Heart left ventricle (tissue), 16 donors: ENCODE measurements around the gene CFAP73. TPM values are rescaled to one million over a fixed set of nuclear protein-coding genes. Genes with fewer than 3 reads are reported as not detected.

ENCODE experiments used
- ATAC-seq, 4 donors: fragments of 200-7000 bp; cut with Tn5 transposase; one replicate each; pipeline ENCODE4 v1.9.1; 2020 to 2022; ENCODE audit warnings: moderate library complexity in 4 of 4, mild to moderate bottlenecking in 3 of 4, moderate number of reproducible peaks in 1 of 4
- DNase-seq, 5 donors: peaks; one replicate each; pipeline ENCODE4 v3.0.0-alpha.2; 2020
- H3K27ac ChIP-seq, 12 donors: fragments of 200-600 bp; sonication (generic) in 4 of 12; one replicate each; pipeline versions ENCODE4 v1.5.0 to v1.8.0; 2016 to 2022; ENCODE audit warnings: mild to moderate bottlenecking in 2 of 12
- H3K27me3 ChIP-seq, 9 donors: fragments of 200-600 bp; sonication (generic) in 2 of 9; one replicate each; pipeline versions ENCODE4 v1.5.1 to v1.8.0; 2016 to 2022; ENCODE audit warnings: mild to moderate bottlenecking in 3 of 9
- H3K36me3 ChIP-seq, 9 donors: fragments of 200-600 bp; sonication (generic) in 2 of 9; one replicate each; pipeline versions ENCODE4 v1.5.0 to v1.8.0; 2018 to 2022; ENCODE audit warnings: mild to moderate bottlenecking in 2 of 9
- H3K4me1 ChIP-seq, 12 donors: fragments of 200-600 bp; sonication (generic) in 4 of 12; one replicate each; pipeline versions ENCODE4 v1.5.0 to v1.8.0; 2016 to 2022; ENCODE audit warnings: mild to moderate bottlenecking in 3 of 12
- H3K4me3 ChIP-seq, 12 donors: fragments of 200-600 bp; sonication (generic) in 4 of 12; one replicate each; pipeline versions ENCODE4 v1.5.0 to v1.8.0; 2017 to 2022; ENCODE audit warnings: mild to moderate bottlenecking in 9 of 12, moderate library complexity in 4 of 12
- H3K9me3 ChIP-seq, 12 donors: fragments of 200-600 bp; sonication (generic) in 4 of 12; one replicate each; pipeline versions ENCODE4 v1.5.0 to v1.8.0; 2016 to 2022; ENCODE audit warnings: mild to moderate bottlenecking in 1 of 12
- POLR2A ChIP-seq, 2 donors: fragments of 450-650 bp; IDR thresholded peaks; one replicate each; pipeline ENCODE4 v1.6.1; 2017; ENCODE audit warnings: antibody characterized with exemption in 2 of 2, mild to moderate bottlenecking in 2 of 2, moderate library complexity in 2 of 2
- WGBS, 4 donors: extraction: QIAGEN DNeasy Blood & Tissue Kit in 2 of 4; methylation state at CpG; one replicate each; pipeline versions ENCODE4 v1.1.5 to v1.1.7; 2013 to 2018; 5-methylcytosine and 5-hydroxymethylcytosine counted together
- intact Hi-C, 10 donors: fragments of 100-400 bp; cut with DNase I; formaldehyde crosslinking; loops; one replicate each; pipeline versions ENCODE4 v1.11.1 to v1.14.2; 2022
- polyA plus RNA-seq, 2 donors: library from polyadenylated mRNA; stranded (reverse); fragments of 200-250 nt; gene quantifications; one replicate each; pipeline ENCODE4 v1.2.3, GENCODE V29; 2013
- total RNA-seq, 9 donors: library from RNA; depleted of rRNA in 2 of 9; stranded (reverse); fragments of >200 nt in 2 of 9; fragmentation: NEBNext Ultra II Directional in 3 of 9; extraction: Animal tissue kit (Norgen Biotek cat#: 25700) in 3 of 9; gene quantifications; one replicate each; pipeline versions ENCODE4 v1.1.0 to v1.2.4, GENCODE V29; 2016 to 2023
- TF ChIP-seq, protein P1 (sequence below), 12 donors: fragments of 200-600 bp; sonication (generic) in 4 of 12; IDR thresholded peaks; one replicate each; pipeline versions ENCODE4 v1.5.0 to v1.8.0; 2018 to 2022; ENCODE audit warnings: antibody characterized with exemption in 12 of 12, mild to moderate bottlenecking in 5 of 12
- donor health status: ischemic (EF 13 %, LVEDD 7.1; RV severe dilation, severe dysfunction).
- donor health status: healthy with polysubstance abuse.
- donor health status: DM: no; HTN: yes; CAD: no.
- donor health status: DM: no; HTN: no; CAD: no.
- donor health status: ischemic (EF 25% LVEDD 6.9; RV normal size, moderate dysfunction).
- donor health status: ischemic (EF 25% LVEDD 5.7; RV mildly dilated, moderate dysfunction).
- donor health status: healthy.
- donor health status: DM: yes; HTN: yes; CAD: no.
- donor health status: ischemic (EF 35%, LVEDD 5.7; RV mildly dilated, moderate dysfunction).
- donor health status: nonischemic (EF 11% LVEDD 7.7; RV severe dilation, severe dysfunction).
- donor health status: DM: yes; HTN: yes; CAD: no.
- donor health status: PGD.
- donor health status: ischemic (EF 29% LVEDD 5.4; RV normal size, mild dysfunction).
- donor health status: nonischemic (EF 23%, LVEDD 6.1; RV moderate dilation, normal function).

Gene CFAP73
- total and polyA plus RNA-seq, 11 donors = 0.04 to 0.11 TPM; not detected in 9

DNA sequence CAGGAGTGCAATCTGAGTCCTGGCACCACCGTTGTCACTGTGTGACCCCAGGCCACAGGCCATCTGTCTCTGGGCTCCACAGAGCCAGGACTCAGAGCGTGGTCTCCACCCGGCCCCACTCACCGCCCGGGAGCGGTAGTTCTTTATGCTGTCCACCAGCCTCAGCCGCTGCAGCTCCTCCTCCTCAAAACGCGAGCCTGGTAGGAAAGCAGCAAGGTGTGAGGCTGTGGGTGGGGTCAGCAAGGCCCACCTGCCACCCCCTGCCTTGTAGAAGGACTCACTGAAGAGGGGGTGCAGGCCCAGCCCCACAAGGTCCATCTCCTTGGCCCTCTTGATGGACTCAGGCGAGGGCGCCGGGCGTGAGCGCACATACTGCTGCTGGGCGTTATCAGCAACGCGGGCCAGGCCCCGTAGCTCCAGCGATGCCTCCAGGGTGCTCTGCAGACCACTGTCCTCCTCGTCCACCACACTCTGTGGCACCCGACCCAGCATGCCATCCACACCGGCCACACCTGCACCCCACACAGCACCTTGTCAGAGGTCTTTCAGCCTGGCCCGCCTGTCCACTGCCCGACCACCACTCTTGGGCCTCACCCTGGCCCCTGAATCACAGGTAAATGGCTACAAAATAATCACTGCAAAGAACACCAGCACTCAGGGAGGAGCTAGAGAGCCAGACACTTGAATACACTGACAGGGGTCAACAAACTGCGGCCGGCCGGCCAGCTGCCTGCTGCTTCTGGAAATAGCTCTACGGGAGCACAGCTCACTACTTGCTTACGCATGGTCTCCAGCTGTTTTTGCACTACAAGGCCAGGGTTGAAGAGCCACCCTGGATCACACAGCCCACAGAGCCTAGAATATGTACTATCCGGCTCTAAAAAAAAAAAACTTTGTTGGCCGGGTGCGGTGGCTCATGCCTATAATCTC is 16.3 kb downstream of the CFAP73 start:
- TF ChIP-seq POLR2A (IDR thresholded peaks at IDR 0.05) = no peak
- TF ChIP-seq, protein P1, sequence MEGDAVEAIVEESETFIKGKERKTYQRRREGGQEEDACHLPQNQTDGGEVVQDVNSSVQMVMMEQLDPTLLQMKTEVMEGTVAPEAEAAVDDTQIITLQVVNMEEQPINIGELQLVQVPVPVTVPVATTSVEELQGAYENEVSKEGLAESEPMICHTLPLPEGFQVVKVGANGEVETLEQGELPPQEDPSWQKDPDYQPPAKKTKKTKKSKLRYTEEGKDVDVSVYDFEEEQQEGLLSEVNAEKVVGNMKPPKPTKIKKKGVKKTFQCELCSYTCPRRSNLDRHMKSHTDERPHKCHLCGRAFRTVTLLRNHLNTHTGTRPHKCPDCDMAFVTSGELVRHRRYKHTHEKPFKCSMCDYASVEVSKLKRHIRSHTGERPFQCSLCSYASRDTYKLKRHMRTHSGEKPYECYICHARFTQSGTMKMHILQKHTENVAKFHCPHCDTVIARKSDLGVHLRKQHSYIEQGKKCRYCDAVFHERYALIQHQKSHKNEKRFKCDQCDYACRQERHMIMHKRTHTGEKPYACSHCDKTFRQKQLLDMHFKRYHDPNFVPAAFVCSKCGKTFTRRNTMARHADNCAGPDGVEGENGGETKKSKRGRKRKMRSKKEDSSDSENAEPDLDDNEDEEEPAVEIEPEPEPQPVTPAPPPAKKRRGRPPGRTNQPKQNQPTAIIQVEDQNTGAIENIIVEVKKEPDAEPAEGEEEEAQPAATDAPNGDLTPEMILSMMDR (IDR thresholded peaks at IDR 0.05) = no peak
- H3K4me1 ChIP-seq = peaks cover 0 to 6% (median 0%) of the 10 kb centered on the region in 12 donors
- H3K27ac ChIP-seq = no peak overlapping the region
- no peaks in the 10 kb centered on the region for H3K27me3 ChIP-seq
- DNase-seq = peak in 1 of 5 donors; percentile 56
- H3K36me3 ChIP-seq = peaks cover 0 to 98% (median 95%) of the 10 kb centered on the region in 9 donors
- no peak overlapping the region for H3K4me3 ChIP-seq
- H3K9me3 ChIP-seq = no peaks in the 10 kb centered on the region
- no peak for ATAC-seq
- intact Hi-C loops = no loop called here
- 90 to 93% (median 92%) methylated on average over 23 to 32 of the region's 32 CpGs for WGBS, 4 donors

DNA sequence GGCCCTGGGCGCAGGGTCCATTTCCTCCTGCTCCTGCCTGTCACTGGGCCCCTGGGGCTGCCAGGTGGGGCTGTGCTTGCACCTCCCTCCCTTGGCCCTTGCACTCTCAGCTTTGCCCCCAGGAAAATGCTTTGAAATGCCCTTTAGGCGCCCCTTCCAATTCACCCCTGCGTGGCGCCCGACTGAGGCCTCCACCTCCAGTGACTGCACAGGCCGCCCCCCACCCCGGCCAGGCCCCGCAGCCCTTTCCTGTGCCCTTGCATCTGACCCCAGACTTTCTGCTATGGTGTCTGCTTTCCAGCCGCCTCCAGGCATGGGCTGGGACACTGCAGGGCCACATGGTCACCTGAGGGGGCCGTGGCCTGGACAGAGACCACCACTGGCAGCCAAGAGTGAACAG is 18.3 kb downstream of the CFAP73 start:
- Histone ChIP-seq H3K27ac (no peak overlapping the region), H3K4me3 (no peak overlapping the region), H3K27me3 (no peaks in the 10 kb centered on the region), H3K36me3 (peaks cover 3 to 100% (median 100%) of the 10 kb centered on the region in 9 donors), H3K9me3 (no peaks in the 10 kb centered on the region), H3K4me1 (no peaks in the 10 kb centered on the region)
- ATAC-seq (no peak), DNase-seq (peak in 1 of 5 donors; percentile 31)
- TF ChIP-seq, protein P1 (IDR thresholded peaks at IDR 0.05) = no peak
- no peak for TF ChIP-seq POLR2A (IDR thresholded peaks at IDR 0.05)
- intact Hi-C loops = no loop called here
- WGBS, 4 donors = 91 to 95% (median 94%) methylated on average over 9 to 10 of the region's 10 CpGs

- DNase-seq = peak in 1 of 5 donors; percentile 51
- WGBS, 4 donors = 94 to 97% (median 95%) methylated on average over 13 of the region's 13 CpGs
- intact Hi-C loops = loop anchor here in 2 of 10 donors (5.0 kb wide), 2 partner anchors 117 to 122 kb away; no protein-coding TSS in a partner anchor
- no peak overlapping the region for H3K4me3 ChIP-seq
- no peaks in the 10 kb centered on the region for H3K9me3 ChIP-seq
- H3K4me1 ChIP-seq = no peaks in the 10 kb centered on the region
- H3K36me3 ChIP-seq = peaks cover 3 to 100% (median 100%) of the 10 kb centered on the region in 9 donors
- TF ChIP-seq POLR2A (IDR thresholded peaks at IDR 0.05) = no peak
- TF ChIP-seq, protein P1 (IDR thresholded peaks at IDR 0.05) = no peak
- no peaks in the 10 kb centered on the region for H3K27me3 ChIP-seq
- ATAC-seq = no peak
- no peak overlapping the region for H3K27ac ChIP-seq
Measured at GRCh38 chr12:113169697-113170096, 20.2 kb downstream of the CFAP73 start.

- H3K9me3 ChIP-seq = no peaks in the 10 kb centered on the region
- intact Hi-C loops = loop anchor here in 2 of 10 donors (5.0 kb wide), 2 partner anchors 118 to 123 kb away; no protein-coding TSS in a partner anchor
- ATAC-seq (no peak), DNase-seq (peak in 1 of 5 donors; percentile 6)
- no peak overlapping the region for H3K4me3 ChIP-seq
- H3K36me3 ChIP-seq = peaks cover 3 to 99% (median 95%) of the 10 kb centered on the region in 9 donors
- H3K27me3 ChIP-seq = no peaks in the 10 kb centered on the region
- H3K4me1 ChIP-seq = no peaks in the 10 kb centered on the region
- 94 to 96% (median 94%) methylated on average over 5 of the region's 5 CpGs for WGBS, 4 donors
- TF ChIP-seq, protein P1 (IDR thresholded peaks at IDR 0.05) = no peak
- TF ChIP-seq POLR2A (IDR thresholded peaks at IDR 0.05) = no peak
- H3K27ac ChIP-seq = no peak overlapping the region
Measured at GRCh38 chr12:113170457-113170856, 20.9 kb downstream of the CFAP73 start.
